OCI-LY7 (cell line): ENCODE results near the gene ACAN. TPM values are rescaled to one million over a fixed set of nuclear protein-coding genes. Genes with fewer than 3 reads are reported as not detected.

ENCODE experiments used
- BruUV-seq: library from RNA; stranded (reverse); fragments of 400-500 nt; replicated peaks from 2 replicates; lab custom pipeline; 2021; lab: Mats Ljungman, UMichigan
- CTCF ChIA-PET: fragments of 300-600 bp; sonication (Branson Sonifier 250); formaldehyde crosslinking; loops from one replicate; lab custom pipeline; 2022; ENCODE audit warnings: antibody characterized with exemption; ENCODE audit not compliant: unreplicated experiment; lab: Charles Lee
- POLR2A ChIA-PET: fragments of 300-600 bp; sonication (Branson Sonifier 250); formaldehyde crosslinking; loops from one replicate; lab custom pipeline; 2022; ENCODE audit warnings: antibody characterized with exemption; lab: Charles Lee
- DNase-seq: peaks from one replicate; pipeline ENCODE4 v3.0.0-alpha.2; 2015; ENCODE audit warnings: low spot score
- H2AFZ ChIP-seq: fragments of 200-600 bp; sonication (generic), shearing (Covaris generic); 2 replicates; pipeline ENCODE4 v1.6.1; 2014; ENCODE audit warnings: mild to moderate bottlenecking, antibody characterized with exemption, low read length, moderate library complexity
- H3K27ac ChIP-seq: fragments of 200-600 bp; sonication (generic); 2 replicates; pipeline ENCODE4 v1.5.1; 2014; ENCODE audit warnings: mixed run types, low read depth, mild to moderate bottlenecking, moderate library complexity, low read length, inconsistent platforms; ENCODE audit not compliant: poor library complexity, severe bottlenecking
- H3K36me3 ChIP-seq: fragments of 200-600 bp; sonication (generic); 2 replicates; pipeline ENCODE4 v1.6.1; 2014; ENCODE audit warnings: mild to moderate bottlenecking, antibody characterized with exemption, low read length, moderate library complexity, mixed read lengths; ENCODE audit not compliant: insufficient read depth
- H3K4me1 ChIP-seq: fragments of 200-600 bp; sonication (generic); 2 replicates; pipeline ENCODE4 v1.5.1; 2014; ENCODE audit warnings: mild to moderate bottlenecking, low read length; ENCODE audit not compliant: insufficient read depth, poor library complexity, severe bottlenecking
- H3K4me2 ChIP-seq: fragments of 200-600 bp; sonication (generic); 2 replicates; pipeline ENCODE4 v1.6.1; 2014; ENCODE audit warnings: mild to moderate bottlenecking, low read length
- H3K4me3 ChIP-seq: fragments of 200-600 bp; sonication (generic); 2 replicates; pipeline ENCODE4 v1.5.1; 2014; ENCODE audit warnings: mild to moderate bottlenecking, low read depth, low read length; ENCODE audit not compliant: poor library complexity, severe bottlenecking
- H3K79me2 ChIP-seq: fragments of 200-600 bp; sonication (generic); 2 replicates; pipeline ENCODE4 v1.6.1; 2016; ENCODE audit warnings: low read depth, mild to moderate bottlenecking, low read length, moderate library complexity, mixed read lengths; ENCODE audit not compliant: insufficient read depth
- H3K9me2 ChIP-seq: fragments of 200-600 bp; sonication (generic); 2 replicates; pipeline ENCODE4 v1.6.1; 2016; ENCODE audit warnings: mild to moderate bottlenecking, low read length, mixed read lengths; ENCODE audit not compliant: insufficient read depth
- H3K9me3 ChIP-seq: fragments of 200-600 bp; sonication (generic); 2 replicates; pipeline ENCODE4 v1.6.1; 2014; ENCODE audit warnings: mild to moderate bottlenecking, mixed run types, low read length, mixed read lengths
- H4K20me1 ChIP-seq: fragments of 200-600 bp; sonication (generic); 2 replicates; pipeline ENCODE4 v1.6.1; 2014; ENCODE audit warnings: mild to moderate bottlenecking, antibody characterized with exemption, low read length, moderate library complexity, mixed read lengths; ENCODE audit not compliant: insufficient read depth
- EZH2phosphoT487 ChIP-seq: fragments of 200-600 bp; sonication (generic); IDR thresholded peaks from 2 replicates; pipeline ENCODE4 v1.6.1; 2018; ENCODE audit warnings: low read depth, borderline replicate concordance, mild to moderate bottlenecking, mixed run types, antibody characterized with exemption, low read length, moderate library complexity, mixed read lengths
- intact Hi-C: fragments of 100-400 bp; cut with micrococcal nuclease; formaldehyde crosslinking; loops from one replicate; pipeline ENCODE4 v1.10.0; 2022; ENCODE audit not compliant: unreplicated experiment
- total RNA-seq, 2 experiments: library from RNA; depleted of rRNA in 1 of 2; stranded (reverse); fragments of >200 nt in 1 of 2; shearing (Covaris generic) in 1 of 2; gene quantifications; 2 replicates each; pipeline ENCODE4 v1.2.3, GENCODE V29; 2014 to 2022
- TF ChIP-seq, protein P1 (sequence below): fragments of 200-600 bp; sonication (generic); conservative IDR thresholded peaks from 2 replicates; pipeline ENCODE4 v1.5.1; 2014; ENCODE audit warnings: mild to moderate bottlenecking, antibody characterized with exemption, low read length, moderate library complexity, mixed read lengths

The ACAN gene
- total RNA-seq, 2 experiments from 2014 or later: not detected

DNA sequence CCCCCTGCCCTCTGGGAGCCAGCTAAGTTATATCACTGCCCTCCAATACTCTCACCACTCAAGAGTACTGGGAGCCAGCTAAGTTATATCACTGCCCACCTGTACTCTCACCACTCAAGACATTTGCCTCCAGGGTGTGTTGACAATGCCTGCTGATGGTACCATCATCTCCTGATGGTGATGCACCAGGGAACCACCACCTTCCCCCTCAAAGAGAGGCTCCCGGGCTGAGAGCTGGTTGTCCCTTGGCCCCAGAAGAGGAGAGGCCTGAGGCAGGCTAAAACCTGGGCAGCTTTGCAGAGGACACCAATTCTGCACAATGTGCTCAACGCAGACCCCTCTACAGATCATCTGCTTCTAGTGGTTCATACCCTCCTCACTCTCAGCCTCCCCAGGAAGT is 99.6 kb downstream of the ACAN start:
- BruUV-seq: no TSS peak
- H3K4me2 ChIP-seq: no peak overlapping the region
- no peaks in the 10 kb centered on the region for H3K36me3 ChIP-seq
- H3K9me3 ChIP-seq: no peaks in the 10 kb centered on the region
- no peak for DNase-seq
- peaks cover 7% of the 10 kb centered on the region for H3K4me1 ChIP-seq
- TF ChIP-seq EZH2phosphoT487: no peak
- TF ChIP-seq, protein P1, sequence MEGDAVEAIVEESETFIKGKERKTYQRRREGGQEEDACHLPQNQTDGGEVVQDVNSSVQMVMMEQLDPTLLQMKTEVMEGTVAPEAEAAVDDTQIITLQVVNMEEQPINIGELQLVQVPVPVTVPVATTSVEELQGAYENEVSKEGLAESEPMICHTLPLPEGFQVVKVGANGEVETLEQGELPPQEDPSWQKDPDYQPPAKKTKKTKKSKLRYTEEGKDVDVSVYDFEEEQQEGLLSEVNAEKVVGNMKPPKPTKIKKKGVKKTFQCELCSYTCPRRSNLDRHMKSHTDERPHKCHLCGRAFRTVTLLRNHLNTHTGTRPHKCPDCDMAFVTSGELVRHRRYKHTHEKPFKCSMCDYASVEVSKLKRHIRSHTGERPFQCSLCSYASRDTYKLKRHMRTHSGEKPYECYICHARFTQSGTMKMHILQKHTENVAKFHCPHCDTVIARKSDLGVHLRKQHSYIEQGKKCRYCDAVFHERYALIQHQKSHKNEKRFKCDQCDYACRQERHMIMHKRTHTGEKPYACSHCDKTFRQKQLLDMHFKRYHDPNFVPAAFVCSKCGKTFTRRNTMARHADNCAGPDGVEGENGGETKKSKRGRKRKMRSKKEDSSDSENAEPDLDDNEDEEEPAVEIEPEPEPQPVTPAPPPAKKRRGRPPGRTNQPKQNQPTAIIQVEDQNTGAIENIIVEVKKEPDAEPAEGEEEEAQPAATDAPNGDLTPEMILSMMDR: no peak
- no peak overlapping the region for H2AFZ ChIP-seq
- POLR2A ChIA-PET: no interaction called here
- no peaks in the 10 kb centered on the region for H4K20me1 ChIP-seq
- intact Hi-C loops: loop anchor here (10.0 kb wide), 1 partner anchor 278 kb away; the partner anchor contains the start of gene AEN
- H3K79me2 ChIP-seq: no peaks in the 10 kb centered on the region
- CTCF ChIA-PET: interaction anchor here (0.6 kb wide), 1 partner anchor 275 kb away, joined by 3 read pairs; no protein-coding TSS in a partner anchor
- no peak overlapping the region for H3K4me3 ChIP-seq
- no peak overlapping the region for H3K27ac ChIP-seq
- no peaks in the 10 kb centered on the region for H3K9me2 ChIP-seq

DNA sequence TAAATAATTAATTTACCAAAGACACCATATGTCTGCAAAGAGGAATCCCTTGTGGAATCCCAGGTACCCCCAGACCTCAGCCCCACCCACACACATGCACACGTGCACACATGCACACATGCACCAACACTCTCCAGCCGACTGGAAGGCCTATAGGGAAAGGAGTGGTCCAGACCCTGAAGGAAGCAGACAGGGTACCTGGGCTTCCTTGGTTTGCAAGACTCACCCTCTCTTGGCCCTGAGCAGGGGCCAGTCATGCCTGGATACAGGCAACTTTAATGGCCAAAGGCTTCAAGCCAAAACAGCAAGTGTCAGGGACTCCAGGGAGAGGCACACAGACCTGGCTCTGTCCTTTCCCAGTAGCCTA is 101.0 kb downstream of the ACAN start:
- H3K4me2 ChIP-seq: no peak overlapping the region
- no TSS peak for BruUV-seq
- intact Hi-C loops: loop anchor here (1.0 to 10.0 kb wide), 4 partner anchors 100 to 279 kb away; partner anchors contain the start of gene AEN
- no peaks in the 10 kb centered on the region for H3K9me3 ChIP-seq
- H3K4me1 ChIP-seq: peaks cover 7% of the 10 kb centered on the region
- no peaks in the 10 kb centered on the region for H3K79me2 ChIP-seq
- H4K20me1 ChIP-seq: no peaks in the 10 kb centered on the region
- no peak overlapping the region for H3K27ac ChIP-seq
- POLR2A ChIA-PET: no interaction called here
- H3K4me3 ChIP-seq: no peak overlapping the region
- H3K9me2 ChIP-seq: no peaks in the 10 kb centered on the region
- H2AFZ ChIP-seq: peak overlapping the region; percentile 38; the same call in 1 of the 2 replicates
- CTCF ChIA-PET: interaction anchor here (0.6 kb wide), 1 partner anchor 438 kb away, joined by 3 read pairs; no protein-coding TSS in a partner anchor
- TF ChIP-seq, protein P1: no peak
- TF ChIP-seq EZH2phosphoT487: no peak
- no peaks in the 10 kb centered on the region for H3K36me3 ChIP-seq
- DNase-seq: no peak

- no TSS peak for BruUV-seq
- no peaks in the 10 kb centered on the region for H3K9me3 ChIP-seq
- no peaks in the 10 kb centered on the region for H4K20me1 ChIP-seq
- ChIA-PET CTCF (interaction anchor here (0.6 to 1.0 kb wide), 4 partner anchors 12 to 437 kb away, joined by 3 to 5 read pairs (median 3); no protein-coding TSS in a partner anchor), POLR2A (no interaction called here)
- no peaks in the 10 kb centered on the region for H3K9me2 ChIP-seq
- no peaks in the 10 kb centered on the region for H3K79me2 ChIP-seq
- H2AFZ ChIP-seq: peak overlapping the region; percentile 38; the same call in 1 of the 2 replicates
- no peaks in the 10 kb centered on the region for H3K36me3 ChIP-seq
- H3K27ac ChIP-seq: no peak overlapping the region
- DNase-seq: peak; percentile 81
- TF ChIP-seq, protein P1: peak; percentile 96
- no peak for TF ChIP-seq EZH2phosphoT487
- peaks cover 7% of the 10 kb centered on the region for H3K4me1 ChIP-seq
- H3K4me3 ChIP-seq: no peak overlapping the region
- intact Hi-C loops: loop anchor here (1.0 to 10.0 kb wide), 4 partner anchors 100 to 280 kb away; partner anchors contain the start of gene AEN
- H3K4me2 ChIP-seq: no peak overlapping the region; the same call in 1 of the 2 replicates
Measured at GRCh38 chr15:88904624-88905327, 101.5 kb downstream of the ACAN start.
